ENCODE results near the gene AGXT2.

The AGXT2 gene

DNA sequence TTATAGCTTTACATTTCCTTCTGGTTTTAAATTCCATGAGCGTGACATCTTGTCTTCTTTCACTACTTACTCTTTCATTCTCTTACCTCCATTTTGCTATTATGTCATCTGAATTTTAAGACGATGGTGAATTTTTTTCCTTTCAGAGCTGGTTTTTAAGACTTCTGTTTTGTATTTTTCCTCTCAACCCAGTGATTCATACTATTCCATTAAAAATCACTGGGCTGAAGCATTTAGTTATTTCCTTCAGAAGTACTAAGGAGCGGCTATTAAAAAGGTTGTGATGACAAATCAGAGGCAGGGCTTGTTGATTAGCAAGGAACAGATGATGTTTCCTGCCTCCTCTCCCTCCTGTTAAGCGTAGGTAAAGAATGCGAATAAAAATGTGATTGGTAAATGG is 16.5 kb downstream of the AGXT2 start:
- no peak overlapping the region for H3K4me3 ChIP-seq (ENCODE audit: low read length)

DNA sequence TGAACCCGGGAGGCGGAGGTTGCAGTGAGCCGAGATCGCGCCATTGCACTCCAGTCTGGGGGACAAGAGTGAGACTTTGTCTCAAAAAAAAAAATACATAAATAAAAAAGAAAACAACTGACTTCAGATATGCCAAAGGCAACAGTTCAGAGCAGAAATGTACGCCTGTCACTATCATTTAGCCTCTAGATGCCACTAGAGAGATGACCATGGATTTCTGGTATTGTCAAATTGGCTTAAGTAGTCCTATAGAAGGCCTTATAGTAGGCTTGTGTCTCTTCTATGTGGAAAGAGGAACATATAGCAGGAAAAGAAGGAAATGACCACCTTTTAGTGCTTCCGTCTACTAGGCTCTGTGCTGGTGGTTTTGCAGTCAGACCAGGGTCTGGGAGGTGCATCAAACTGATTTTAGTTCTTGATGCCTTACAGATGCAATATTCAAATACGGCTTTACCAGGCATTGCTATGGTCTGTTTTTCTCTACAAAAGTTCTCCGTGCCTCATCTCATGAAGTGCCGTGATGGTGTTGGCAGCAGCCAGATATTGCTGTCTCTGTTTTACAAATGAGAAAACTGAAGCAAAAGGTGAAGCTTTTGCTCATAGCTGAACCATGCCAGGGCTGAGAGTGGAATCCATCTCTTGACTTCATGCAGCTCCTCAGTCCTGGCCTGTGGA is 17.2 kb downstream of the AGXT2 start:
- Histone ChIP-seq H3K36me3 (ENCODE audit: insufficient read depth, low read depth, low read length) (no peaks in the 10 kb centered on the region), H3K27ac (ENCODE audit: low read length) (no peak overlapping the region), H3K9me3 (ENCODE audit: insufficient read depth, low read depth, low read length) (no peaks in the 10 kb centered on the region), H3K9ac (ENCODE audit: low read depth, low read length) (no peak overlapping the region), H3K4me3 (ENCODE audit: low read length) (no peak overlapping the region), H3K27me3 (ENCODE audit: insufficient read depth, low read length) (no peaks in the 10 kb centered on the region), H3K4me1 (ENCODE audit: insufficient read depth, low read length) (no peaks in the 10 kb centered on the region)

More for the DNA sequence above, 16.5 kb downstream of the AGXT2 start:
- no peaks in the 10 kb centered on the region for H3K27me3 ChIP-seq (ENCODE audit: insufficient read depth, low read length)
- H3K9me3 ChIP-seq (ENCODE audit: insufficient read depth, low read depth, low read length): no peaks in the 10 kb centered on the region
- H3K36me3 ChIP-seq (ENCODE audit: insufficient read depth, low read depth, low read length): no peaks in the 10 kb centered on the region
- no peak overlapping the region for H3K27ac ChIP-seq (ENCODE audit: low read length)
- no peaks in the 10 kb centered on the region; the same call in 1 of the 2 replicates for H3K4me1 ChIP-seq (ENCODE audit: insufficient read depth, low read length)
- H3K9ac ChIP-seq (ENCODE audit: low read depth, low read length): no peak overlapping the region

DNA sequence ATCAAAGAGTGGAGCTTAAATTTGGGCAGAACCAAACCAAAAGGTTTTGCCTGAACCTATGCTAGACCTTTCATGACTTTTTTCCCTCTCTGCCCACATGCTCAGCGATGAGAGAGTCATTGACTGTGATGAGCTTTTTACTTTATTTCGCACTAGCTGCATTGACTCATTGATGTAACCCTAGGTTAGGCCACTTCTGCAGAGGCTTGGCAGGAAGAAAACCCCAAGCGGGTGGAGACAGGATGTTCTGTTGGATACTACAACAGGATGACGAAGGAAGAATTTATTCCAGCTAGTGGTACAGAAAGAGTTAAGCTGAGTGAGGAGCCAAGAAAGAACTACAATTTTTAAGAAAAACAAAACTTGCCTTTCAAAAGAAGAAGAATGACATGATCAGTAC is 18.4 kb downstream of the AGXT2 start:
- Histone ChIP-seq H3K27me3 (ENCODE audit: insufficient read depth, low read length) (no peaks in the 10 kb centered on the region), H3K36me3 (ENCODE audit: insufficient read depth, low read depth, low read length) (no peaks in the 10 kb centered on the region), H3K4me3 (ENCODE audit: low read length) (no peak overlapping the region), H3K9me3 (ENCODE audit: insufficient read depth, low read depth, low read length) (no peaks in the 10 kb centered on the region), H3K27ac (ENCODE audit: low read length) (no peak overlapping the region), H3K4me1 (ENCODE audit: insufficient read depth, low read length) (no peaks in the 10 kb centered on the region), H3K9ac (ENCODE audit: low read depth, low read length) (no peak overlapping the region)

DNA sequence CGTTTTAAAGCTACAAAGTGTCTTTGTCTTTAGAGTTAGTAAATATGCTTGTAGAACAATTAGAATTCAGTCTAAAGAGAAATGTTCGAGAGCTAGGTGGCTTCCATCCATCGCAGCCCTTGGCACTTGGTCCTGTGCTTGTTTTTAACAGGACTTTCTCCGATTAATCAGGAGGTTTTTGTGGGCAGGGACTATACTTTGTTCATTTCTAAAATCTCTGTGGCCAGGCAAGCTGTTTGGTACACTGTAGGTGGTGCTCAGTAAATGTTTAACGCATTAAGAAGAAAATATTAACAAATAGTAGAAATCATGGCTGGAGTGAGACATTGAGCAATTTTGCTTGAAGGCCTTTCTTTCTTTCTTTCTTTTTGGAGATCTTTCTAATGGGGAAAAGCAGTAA is 20.8 kb downstream of the AGXT2 start:
- Histone ChIP-seq H3K36me3 (ENCODE audit: insufficient read depth, low read depth, low read length) (no peaks in the 10 kb centered on the region), H3K27ac (ENCODE audit: low read length) (no peak overlapping the region), H3K4me3 (ENCODE audit: low read length) (no peak overlapping the region), H3K27me3 (ENCODE audit: insufficient read depth, low read length) (no peaks in the 10 kb centered on the region), H3K4me1 (ENCODE audit: insufficient read depth, low read length) (no peaks in the 10 kb centered on the region), H3K9ac (ENCODE audit: low read depth, low read length) (no peak overlapping the region), H3K9me3 (ENCODE audit: insufficient read depth, low read depth, low read length) (no peaks in the 10 kb centered on the region)

DNA sequence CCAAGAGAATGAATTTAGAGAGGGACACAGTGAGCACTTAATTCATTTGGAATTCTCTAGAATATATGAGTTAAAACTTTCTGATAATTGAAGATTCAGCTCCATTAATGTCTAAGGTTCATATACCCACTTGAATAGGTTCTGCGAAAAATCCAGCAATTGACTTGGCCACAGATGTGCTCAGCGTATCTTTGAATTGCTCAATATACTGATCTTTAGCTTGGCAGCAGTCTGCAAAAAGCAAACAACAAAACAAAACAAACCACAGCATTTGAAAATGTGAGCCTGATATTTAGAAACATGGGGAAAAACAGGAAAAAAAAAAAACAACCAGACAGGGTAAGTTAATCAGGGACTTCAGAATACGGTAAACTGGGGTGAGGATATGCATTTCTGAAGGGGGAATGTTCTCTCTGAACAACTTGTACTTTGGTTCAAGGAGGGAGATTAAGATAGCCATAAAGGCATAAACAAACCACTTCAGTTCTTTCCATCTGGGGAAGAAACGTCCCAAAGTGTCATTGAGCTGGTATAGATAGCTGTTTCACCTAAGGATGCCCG is 21.4 kb downstream of the AGXT2 start:
- Histone ChIP-seq H3K4me1 (ENCODE audit: insufficient read depth, low read length) (no peaks in the 10 kb centered on the region), H3K9me3 (ENCODE audit: insufficient read depth, low read depth, low read length) (no peaks in the 10 kb centered on the region), H3K36me3 (ENCODE audit: insufficient read depth, low read depth, low read length) (no peaks in the 10 kb centered on the region), H3K27me3 (ENCODE audit: insufficient read depth, low read length) (no peaks in the 10 kb centered on the region), H3K27ac (ENCODE audit: low read length) (no peak overlapping the region), H3K9ac (ENCODE audit: low read depth, low read length) (no peak overlapping the region), H3K4me3 (ENCODE audit: low read length) (no peak overlapping the region)

DNA sequence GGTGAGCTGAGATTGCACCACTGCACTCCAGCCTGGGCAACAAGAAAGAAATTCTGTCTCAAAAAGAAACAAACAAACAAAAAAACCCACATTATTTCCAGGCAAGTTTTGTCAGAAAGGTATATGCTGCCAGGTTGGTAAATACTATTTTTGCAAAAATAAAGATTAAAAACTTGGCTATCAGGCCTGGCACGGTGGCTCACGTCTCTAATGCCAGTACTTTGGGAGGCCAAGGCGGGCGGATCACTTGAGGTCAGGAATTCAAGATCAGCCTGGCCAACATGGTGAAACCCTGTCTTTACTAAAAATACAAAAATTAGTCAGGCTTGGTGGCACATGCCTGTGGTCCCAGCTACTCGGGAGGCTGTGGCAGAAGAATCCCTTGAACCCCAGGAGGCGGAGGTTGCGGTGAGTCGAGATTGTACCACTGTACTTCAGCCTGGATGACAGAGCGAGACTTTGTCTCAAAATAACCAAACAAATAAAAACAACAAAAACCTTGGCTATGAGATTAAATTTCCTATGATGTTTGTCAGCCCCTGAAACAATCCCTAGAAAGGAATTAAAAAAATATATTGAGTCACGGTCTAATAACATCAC is 22.7 kb downstream of the AGXT2 start:
- H3K9ac ChIP-seq (ENCODE audit: low read depth, low read length): no peak overlapping the region
- no peaks in the 10 kb centered on the region for H3K27me3 ChIP-seq (ENCODE audit: insufficient read depth, low read length)
- no peaks in the 10 kb centered on the region for H3K4me1 ChIP-seq (ENCODE audit: insufficient read depth, low read length)

DNA sequence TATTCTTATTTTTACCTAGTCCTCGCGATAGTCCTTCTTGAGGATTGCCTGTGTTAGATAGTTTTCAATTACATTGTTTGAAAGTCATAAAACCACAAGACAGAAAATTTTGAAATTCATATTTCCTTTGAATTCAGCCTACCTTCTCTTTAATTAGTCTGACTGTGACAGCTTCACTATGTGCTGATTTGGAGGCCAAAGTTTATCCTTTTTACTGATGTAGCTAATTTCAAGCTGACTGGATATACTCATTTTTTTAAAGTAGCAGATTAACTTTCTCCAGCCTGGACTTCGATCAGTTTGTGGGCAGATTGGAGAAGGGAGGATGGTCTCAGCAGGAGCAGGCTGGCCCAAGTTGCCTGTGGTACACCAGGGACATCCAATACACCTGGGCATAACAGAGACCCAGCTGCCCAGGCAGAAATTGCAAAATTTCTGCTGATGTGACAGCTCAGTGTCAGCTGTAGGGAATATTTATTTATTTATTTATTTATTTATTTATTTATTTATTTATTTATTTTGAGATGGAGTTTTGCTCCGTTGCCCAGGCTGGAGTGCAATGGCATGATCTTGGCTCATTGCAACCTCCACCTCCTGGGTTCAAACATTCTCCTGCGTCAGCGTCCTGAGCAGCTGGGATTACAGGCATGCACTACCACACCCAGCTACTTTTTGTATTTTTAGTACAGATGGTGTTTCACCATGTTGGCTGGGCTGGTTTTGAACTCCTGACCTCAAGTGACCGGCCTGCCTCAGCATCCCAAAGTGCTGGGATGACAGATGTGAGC is 24.2 kb downstream of the AGXT2 start:
- no peaks in the 10 kb centered on the region for H3K27me3 ChIP-seq (ENCODE audit: insufficient read depth, low read length)
- no peak overlapping the region for H3K27ac ChIP-seq (ENCODE audit: low read length)
- no peak overlapping the region for H3K4me3 ChIP-seq (ENCODE audit: low read length)
- no peaks in the 10 kb centered on the region for H3K36me3 ChIP-seq (ENCODE audit: insufficient read depth, low read depth, low read length)
- H3K4me1 ChIP-seq (ENCODE audit: insufficient read depth, low read length): no peaks in the 10 kb centered on the region
- H3K9me3 ChIP-seq (ENCODE audit: insufficient read depth, low read depth, low read length): no peaks in the 10 kb centered on the region
- H3K9ac ChIP-seq (ENCODE audit: low read depth, low read length): no peak overlapping the region

More for the DNA sequence above, 22.7 kb downstream of the AGXT2 start:
- Histone ChIP-seq H3K36me3 (ENCODE audit: insufficient read depth, low read depth, low read length) (no peaks in the 10 kb centered on the region), H3K27ac (ENCODE audit: low read length) (no peak overlapping the region), H3K9me3 (ENCODE audit: insufficient read depth, low read depth, low read length) (no peaks in the 10 kb centered on the region), H3K4me3 (ENCODE audit: low read length) (no peak overlapping the region)

DNA sequence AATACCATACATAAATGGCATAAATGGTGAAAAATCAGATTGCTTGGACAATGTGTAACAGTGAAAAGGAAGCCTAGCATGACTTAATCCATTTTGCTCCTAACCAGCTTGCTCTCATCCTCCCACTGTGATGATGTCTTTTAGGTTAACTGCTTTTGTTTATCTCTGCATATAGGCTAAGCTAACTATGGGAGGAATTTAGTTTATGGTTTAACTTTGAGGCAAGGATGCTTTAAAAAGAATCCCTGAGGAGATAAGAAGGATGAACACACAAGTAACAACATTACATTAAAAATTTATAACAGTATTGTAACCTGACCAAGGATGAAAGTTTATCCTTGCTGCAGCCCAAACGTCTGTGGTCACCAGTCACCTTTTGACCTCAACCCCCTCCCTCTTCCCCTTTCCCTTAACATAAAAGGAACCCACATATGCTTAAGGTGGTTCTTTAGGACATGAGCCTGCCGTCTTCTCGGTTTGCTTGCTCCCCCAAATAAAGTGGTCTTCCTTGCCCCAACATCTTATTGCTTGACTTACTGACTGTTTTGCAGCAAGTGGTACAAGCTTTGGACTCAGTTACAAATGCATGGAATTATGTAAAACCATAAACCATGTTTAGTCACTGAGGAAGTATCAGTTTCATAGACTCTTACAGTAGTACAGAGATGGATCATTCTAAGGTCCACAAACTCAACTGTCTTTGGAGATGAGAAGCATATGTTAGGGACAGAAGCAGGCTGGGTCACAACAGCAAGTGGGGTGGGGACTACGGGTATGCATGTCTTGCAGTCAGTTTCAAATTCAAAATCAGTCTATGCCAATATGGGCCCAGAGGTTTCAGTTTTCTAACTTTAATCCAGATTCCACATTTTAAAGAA is 31.3 kb downstream of the AGXT2 start:
- Histone ChIP-seq H3K4me3 (ENCODE audit: low read length) (no peak overlapping the region), H3K9ac (ENCODE audit: low read depth, low read length) (no peak overlapping the region), H3K9me3 (ENCODE audit: insufficient read depth, low read depth, low read length) (no peaks in the 10 kb centered on the region), H3K27ac (ENCODE audit: low read length) (no peak overlapping the region), H3K36me3 (ENCODE audit: insufficient read depth, low read depth, low read length) (no peaks in the 10 kb centered on the region), H3K27me3 (ENCODE audit: insufficient read depth, low read length) (no peaks in the 10 kb centered on the region), H3K4me1 (ENCODE audit: insufficient read depth, low read length) (no peaks in the 10 kb centered on the region)

DNA sequence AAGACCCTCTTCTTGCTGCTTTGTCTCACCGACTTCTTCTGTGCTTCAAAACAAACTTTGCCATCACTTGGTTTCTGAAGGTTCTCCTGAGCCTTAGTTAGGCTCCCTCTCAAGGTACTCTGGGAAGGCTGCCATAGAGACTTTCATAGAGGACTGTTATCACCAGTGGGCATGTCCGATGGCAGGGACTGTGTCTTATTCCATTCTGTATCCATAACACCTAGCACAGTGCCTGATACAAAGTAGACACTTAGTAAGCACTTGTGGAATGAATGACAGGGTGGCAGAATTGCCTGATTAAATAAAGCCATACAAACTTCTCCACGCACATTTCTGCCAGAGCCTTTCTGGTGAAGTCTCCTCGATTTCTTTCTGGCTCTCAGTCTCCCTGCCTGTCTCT is 32.7 kb downstream of the AGXT2 start:
- Histone ChIP-seq H3K36me3 (ENCODE audit: insufficient read depth, low read depth, low read length) (no peaks in the 10 kb centered on the region), H3K4me1 (ENCODE audit: insufficient read depth, low read length) (no peaks in the 10 kb centered on the region), H3K27me3 (ENCODE audit: insufficient read depth, low read length) (no peaks in the 10 kb centered on the region), H3K27ac (ENCODE audit: low read length) (no peak overlapping the region), H3K4me3 (ENCODE audit: low read length) (no peak overlapping the region), H3K9ac (ENCODE audit: low read depth, low read length) (no peak overlapping the region), H3K9me3 (ENCODE audit: insufficient read depth, low read depth, low read length) (no peaks in the 10 kb centered on the region)

DNA sequence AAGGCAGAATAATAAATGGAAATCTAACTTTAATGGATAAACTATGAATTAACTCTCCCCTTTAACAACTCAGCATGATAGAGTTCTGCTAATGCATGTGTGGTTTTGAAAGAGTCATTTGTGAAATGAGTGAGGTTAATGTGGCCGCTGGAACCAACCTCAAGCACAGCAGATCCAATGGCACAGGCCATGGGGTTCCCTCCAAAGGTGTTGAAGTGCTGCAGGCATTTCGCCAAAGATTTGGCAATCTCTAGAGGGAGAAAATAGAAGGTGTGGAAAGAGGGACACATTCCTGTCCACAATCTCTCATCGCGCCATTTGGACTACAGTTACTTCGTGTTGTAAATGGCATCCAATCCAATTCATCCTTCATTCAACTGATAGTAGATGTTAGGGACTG is 35.0 kb downstream of the AGXT2 start:
- H3K27ac ChIP-seq (ENCODE audit: low read length): no peak overlapping the region
- H3K4me1 ChIP-seq (ENCODE audit: insufficient read depth, low read length): no peaks in the 10 kb centered on the region
- no peak overlapping the region for H3K4me3 ChIP-seq (ENCODE audit: low read length)
- H3K27me3 ChIP-seq (ENCODE audit: insufficient read depth, low read length): no peaks in the 10 kb centered on the region
- H3K9me3 ChIP-seq (ENCODE audit: insufficient read depth, low read depth, low read length): no peaks in the 10 kb centered on the region
- H3K9ac ChIP-seq (ENCODE audit: low read depth, low read length): no peak overlapping the region
- H3K36me3 ChIP-seq (ENCODE audit: insufficient read depth, low read depth, low read length): no peaks in the 10 kb centered on the region

DNA sequence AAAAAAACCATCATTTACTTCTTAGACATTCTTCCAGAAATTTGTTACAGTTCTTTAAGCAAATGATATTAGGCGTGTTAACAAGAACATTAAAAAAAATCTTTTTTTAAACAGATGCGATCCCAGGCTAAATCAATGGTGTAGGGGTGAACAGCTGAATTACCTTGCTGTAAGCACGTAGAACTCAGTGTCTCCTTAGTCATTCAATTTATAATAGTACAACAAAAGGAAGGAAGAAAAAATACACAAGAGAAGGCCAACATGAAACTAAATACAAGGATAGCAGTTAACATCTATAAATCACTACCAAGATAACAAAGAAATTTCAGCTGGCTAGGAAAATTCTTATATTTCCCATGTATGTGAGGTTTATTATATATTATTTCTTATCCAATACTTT is 35.4 kb downstream of the AGXT2 start:
- Histone ChIP-seq H3K27me3 (ENCODE audit: insufficient read depth, low read length) (no peaks in the 10 kb centered on the region), H3K9ac (ENCODE audit: low read depth, low read length) (no peak overlapping the region), H3K36me3 (ENCODE audit: insufficient read depth, low read depth, low read length) (no peaks in the 10 kb centered on the region), H3K4me1 (ENCODE audit: insufficient read depth, low read length) (no peaks in the 10 kb centered on the region), H3K27ac (ENCODE audit: low read length) (no peak overlapping the region), H3K4me3 (ENCODE audit: low read length) (no peak overlapping the region), H3K9me3 (ENCODE audit: insufficient read depth, low read depth, low read length) (no peaks in the 10 kb centered on the region)

All from iPS-20b (cell line).